A549 treated with ZK216348 at 1 μM for 4 hours (cell line): ENCODE measurements around the gene RASGRP2. TPM values are rescaled to one million over a fixed set of nuclear protein-coding genes. Genes with fewer than 3 reads are reported as not detected.

Source experiments
- total RNA-seq: library from RNA; stranded (reverse); fragments of 200-300 nt; extraction: Qiagen RNA extraction; gene quantifications from 5 replicates; pipeline ENCODE4 v1.2.3, GENCODE V29; 2022; ENCODE audit warnings: low read depth

RASGRP2 gene
- 0.76 to 1.0 TPM (median 0.88 TPM) in 5 replicates for total RNA-seq

GRCh38 chr11:64743591-64744543 is at the start of gene RASGRP2:
Gene RASGRP2, minus strand, starts transcription at chr11:64744142. Its CDS starts 1,276 bp downstream, at chr11:64742866.

GRCh38 chr11:64778473-64779298 is 34.7 kb upstream of the RASGRP2 start, which contains the start of gene SF1:
Gene SF1, minus strand, starts transcription at chr11:64778542. Its CDS starts 150 bp downstream, at chr11:64778392.

GRCh38 chr11:64759722-64760719 is 16.1 kb upstream of the RASGRP2 start, which contains the start of gene PYGM:
Gene PYGM, minus strand, starts transcription at chr11:64759974. Its CDS starts 76 bp downstream, at chr11:64759898.

GRCh38 chr11:64723117-64723906 is 20.6 kb downstream of the RASGRP2 start, which contains the start of gene NRXN2:
Gene NRXN2, minus strand, starts transcription at chr11:64723197. Its CDS starts 9,498 bp downstream, at chr11:64713699.

Other genes with a start within 250 kb of the RASGRP2 start
- 0.12 TPM in 1 of 5 replicates, not detected in the others for gene SLC22A11, start 188.2 kb downstream of the RASGRP2 start, total RNA-seq
- gene SLC22A12, start 152.9 kb downstream of the RASGRP2 start, total RNA-seq, result not detected in 5 replicates
- 0.11 to 0.87 TPM (median 0.24 TPM) in 5 replicates for gene NRXN2, start 20.9 kb downstream of the RASGRP2 start, total RNA-seq
- 0.36 to 0.73 TPM (median 0.39 TPM) in 5 replicates for gene PYGM, start 15.8 kb upstream of the RASGRP2 start, total RNA-seq
- 158 to 212 TPM (median 184 TPM) in 5 replicates for gene SF1, start 34.4 kb upstream of the RASGRP2 start, total RNA-seq
- 5.2 to 11.6 TPM (median 9.0 TPM) in 5 replicates for gene MAP4K2, start 59.1 kb upstream of the RASGRP2 start, total RNA-seq
- 22.9 to 46.9 TPM (median 42.3 TPM) in 5 replicates for gene MEN1, start 66.4 kb upstream of the RASGRP2 start, total RNA-seq
- 0.83 to 2.2 TPM (median 1.7 TPM) in 5 replicates for gene CDC42BPG, start 100.5 kb upstream of the RASGRP2 start, total RNA-seq
- gene EHD1, start 134.5 kb upstream of the RASGRP2 start, total RNA-seq, result 93.7 to 127 TPM (median 121 TPM) in 5 replicates
- 10.9 to 23.2 TPM (median 22.0 TPM) in 5 replicates for gene ATG2A, start 173.1 kb upstream of the RASGRP2 start, total RNA-seq
- gene PPP2R5B, start 180.5 kb upstream of the RASGRP2 start, total RNA-seq, result 2.7 to 6.1 TPM (median 4.4 TPM) in 5 replicates
- not detected in 5 replicates for gene GPHA2, start 191.8 kb upstream of the RASGRP2 start, total RNA-seq
- gene MAJIN, start 228.0 kb upstream of the RASGRP2 start, total RNA-seq, result not detected in 5 replicates